ENCODE data around the gene MGAT1.

Gene MGAT1

DNA sequence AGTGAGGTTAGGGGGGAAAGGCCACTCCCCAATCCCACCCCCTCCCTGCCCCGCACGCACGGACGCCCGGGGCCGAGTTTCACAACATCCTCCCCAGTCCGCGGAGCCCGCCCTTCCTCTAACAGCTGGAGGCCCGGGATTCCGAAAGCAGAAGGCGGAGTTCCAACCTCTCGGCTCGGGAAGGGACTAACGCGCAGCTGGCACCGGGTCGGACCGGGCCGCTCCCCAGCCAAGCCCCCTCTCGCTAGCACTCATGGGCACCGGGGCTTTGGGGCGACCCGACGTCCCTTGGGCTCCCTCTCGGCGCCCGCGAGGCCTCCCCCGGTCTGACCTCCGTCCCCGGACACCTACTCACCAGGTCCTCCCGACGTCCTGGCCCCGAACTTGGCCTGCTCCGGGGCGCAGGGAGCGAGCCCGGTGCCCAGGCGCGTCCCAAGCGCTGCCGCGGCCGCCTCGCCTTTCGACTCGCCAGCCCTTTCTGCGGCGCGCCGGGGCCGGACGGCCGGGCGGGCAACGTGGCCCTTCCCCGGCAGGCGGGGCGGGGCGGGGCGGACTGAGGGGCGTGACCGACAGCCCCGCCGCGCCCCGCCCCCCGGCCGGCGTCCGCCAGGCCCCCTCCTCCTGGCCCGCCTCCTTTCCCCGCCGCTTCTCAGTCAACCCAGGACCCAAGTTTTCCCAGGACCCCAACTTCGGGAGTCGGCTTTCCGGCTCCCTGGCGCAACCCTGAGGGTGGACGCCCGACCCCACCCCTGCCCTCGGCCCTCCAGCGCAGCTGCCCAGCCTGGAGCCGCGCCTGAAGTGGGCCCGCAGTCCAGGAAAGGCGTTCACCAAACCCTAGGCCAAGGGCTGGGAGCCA lies at the start of gene MGAT1:
MGAT1 (minus strand) TSS at position 482 of the 856 bp plus-strand sequence. CDS start 9,835 bp downstream, outside the sequence.
- Histone ChIP-seq H3K4me1 (ENCODE audit: insufficient read depth, low read length) (peaks cover 6% of the 10 kb centered on the region; the same call in 1 of the 2 replicates), H3K9me3 (ENCODE audit: control insufficient read depth, insufficient read depth, low read length) (no peaks in the 10 kb centered on the region), H3K36me3 (ENCODE audit: insufficient read depth, low read length) (no peaks in the 10 kb centered on the region), H3K9ac (ENCODE audit: low read depth, low read length) (peak within 1 kb of the TSS; percentile 95)

DNA sequence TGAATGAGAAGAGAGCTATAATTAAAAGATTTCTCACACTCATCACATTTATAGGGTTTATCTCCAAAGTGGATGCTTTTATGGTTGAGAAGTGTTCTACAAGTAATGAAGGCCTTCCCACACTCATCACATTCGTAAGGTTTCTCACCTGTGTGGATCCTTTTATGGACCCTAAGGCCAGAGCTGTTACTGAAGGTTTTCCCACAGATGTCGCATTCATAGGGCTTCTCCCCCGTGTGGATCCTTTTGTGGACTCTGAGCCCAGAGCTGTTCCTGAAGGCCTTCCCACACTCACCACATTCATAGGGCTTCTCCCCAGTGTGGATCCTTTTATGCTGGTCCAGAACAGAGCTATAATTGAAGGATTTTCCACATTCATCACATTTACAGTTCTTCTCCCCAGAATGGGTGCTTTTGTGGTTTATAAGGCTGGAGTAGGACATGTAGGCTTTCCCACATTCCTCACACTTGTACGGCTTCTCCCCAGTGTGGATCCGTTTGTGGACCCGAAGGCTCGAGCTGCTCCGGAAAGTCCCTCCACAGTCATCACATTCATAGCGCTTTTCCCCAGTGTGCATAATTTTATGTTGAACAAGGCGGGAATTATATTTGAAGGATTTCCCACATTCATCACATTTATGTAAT lies 48.0 kb upstream of the MGAT1 start:
- Histone ChIP-seq H3K36me3 (ENCODE audit: insufficient read depth, low read length) (peaks cover 32% of the 10 kb centered on the region), H3K4me1 (ENCODE audit: insufficient read depth, low read length) (no peaks in the 10 kb centered on the region), H3K9me3 (ENCODE audit: control insufficient read depth, insufficient read depth, low read length) (peaks cover 41% of the 10 kb centered on the region), H3K9ac (ENCODE audit: low read depth, low read length) (no peak overlapping the region)

DNA sequence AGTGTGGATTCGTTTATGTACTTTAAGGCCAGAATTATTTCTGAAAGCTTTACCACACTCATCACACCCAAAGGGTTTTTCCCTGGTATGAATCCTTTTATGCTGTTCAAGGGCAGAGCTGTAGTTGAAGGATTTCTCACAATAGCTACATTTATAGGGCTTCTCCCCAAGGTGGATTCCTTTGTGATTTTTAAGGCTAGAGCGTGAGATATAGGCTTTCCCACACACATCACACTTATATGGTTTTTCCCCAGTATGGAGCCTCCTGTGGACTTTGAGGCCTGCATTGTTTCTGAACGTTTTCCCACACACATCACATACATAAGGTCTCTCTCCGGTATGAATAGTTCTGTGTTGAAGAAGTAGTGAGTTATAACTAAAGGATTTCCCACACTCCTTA lies 47.2 kb upstream of the MGAT1 start:
- Histone ChIP-seq H3K4me1 (ENCODE audit: insufficient read depth, low read length) (no peaks in the 10 kb centered on the region), H3K9ac (ENCODE audit: low read depth, low read length) (no peak overlapping the region), H3K9me3 (ENCODE audit: control insufficient read depth, insufficient read depth, low read length) (peaks cover 41% of the 10 kb centered on the region), H3K36me3 (ENCODE audit: insufficient read depth, low read length) (peaks cover 32% of the 10 kb centered on the region)

DNA sequence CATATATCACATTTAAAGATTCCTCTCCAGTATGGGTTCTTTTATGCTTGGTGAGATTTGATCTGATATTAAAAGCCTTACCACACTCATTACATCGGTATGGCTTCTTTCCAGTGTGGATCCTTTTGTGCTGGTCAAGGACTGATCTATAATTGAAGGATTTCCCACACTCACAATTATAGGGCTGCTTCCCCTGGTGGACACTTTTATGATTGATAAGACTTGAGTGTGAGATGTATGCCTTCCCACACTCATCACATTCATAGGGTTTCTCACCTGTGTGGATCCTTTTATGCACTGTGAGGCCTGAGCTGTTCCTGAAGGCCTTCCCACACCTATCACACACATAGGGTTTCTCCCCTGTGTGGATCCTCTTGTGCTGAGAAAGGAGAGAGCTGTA lies 46.3 kb upstream of the MGAT1 start:
- H3K4me1 ChIP-seq (ENCODE audit: insufficient read depth, low read length): peaks cover 6% of the 10 kb centered on the region; the same call in 1 of the 2 replicates
- H3K36me3 ChIP-seq (ENCODE audit: insufficient read depth, low read length): peaks cover 32% of the 10 kb centered on the region
- H3K9me3 ChIP-seq (ENCODE audit: control insufficient read depth, insufficient read depth, low read length): peaks cover 41% of the 10 kb centered on the region
- no peak overlapping the region for H3K9ac ChIP-seq (ENCODE audit: low read depth, low read length)

DNA sequence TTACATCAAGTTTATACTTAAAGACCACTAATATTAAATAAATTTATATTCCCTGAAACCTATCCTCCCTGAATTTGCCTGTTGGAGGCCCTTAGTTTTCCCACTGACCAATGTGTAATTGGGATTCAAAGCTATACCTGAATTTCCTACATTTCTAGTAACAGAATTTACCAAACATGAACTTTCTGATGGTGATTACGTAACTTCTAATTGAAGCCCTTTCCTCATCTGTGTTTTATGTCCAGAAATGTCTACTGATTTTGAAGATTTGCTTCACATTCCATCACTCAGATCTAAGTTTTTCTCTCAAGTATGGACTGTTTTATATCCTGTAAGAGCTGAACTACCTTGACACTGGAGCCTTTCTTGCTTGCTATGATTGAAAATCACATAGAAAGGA lies 45.7 kb upstream of the MGAT1 start:
- peaks cover 32% of the 10 kb centered on the region for H3K36me3 ChIP-seq (ENCODE audit: insufficient read depth, low read length)
- peaks cover 6% of the 10 kb centered on the region; the same call in 1 of the 2 replicates for H3K4me1 ChIP-seq (ENCODE audit: insufficient read depth, low read length)
- no peak overlapping the region for H3K9ac ChIP-seq (ENCODE audit: low read depth, low read length)
- peaks cover 41% of the 10 kb centered on the region for H3K9me3 ChIP-seq (ENCODE audit: control insufficient read depth, insufficient read depth, low read length)

DNA sequence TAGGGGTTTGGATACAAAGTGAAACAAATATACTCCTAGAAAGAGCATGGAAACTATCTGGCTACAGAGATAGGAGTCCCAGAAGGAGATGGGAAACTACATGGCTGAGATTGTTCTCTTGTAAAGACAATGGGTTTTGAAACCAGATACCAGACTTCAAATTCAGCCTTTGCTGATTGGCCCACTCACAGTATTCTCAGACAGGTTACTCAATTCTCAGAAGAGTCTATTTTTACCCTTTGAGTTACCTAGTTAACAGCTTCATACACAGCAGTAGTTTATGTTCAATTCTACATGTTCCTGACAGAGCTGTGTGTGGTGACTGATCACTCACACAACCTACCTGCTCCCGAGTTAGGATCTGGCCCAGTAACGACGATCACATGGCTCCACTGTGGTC lies 44.4 kb upstream of the MGAT1 start:
- H3K4me1 ChIP-seq (ENCODE audit: insufficient read depth, low read length): peaks cover 6% of the 10 kb centered on the region; the same call in 1 of the 2 replicates
- no peak overlapping the region for H3K9ac ChIP-seq (ENCODE audit: low read depth, low read length)
- peaks cover 32% of the 10 kb centered on the region for H3K36me3 ChIP-seq (ENCODE audit: insufficient read depth, low read length)
- H3K9me3 ChIP-seq (ENCODE audit: control insufficient read depth, insufficient read depth, low read length): peaks cover 39% of the 10 kb centered on the region

DNA sequence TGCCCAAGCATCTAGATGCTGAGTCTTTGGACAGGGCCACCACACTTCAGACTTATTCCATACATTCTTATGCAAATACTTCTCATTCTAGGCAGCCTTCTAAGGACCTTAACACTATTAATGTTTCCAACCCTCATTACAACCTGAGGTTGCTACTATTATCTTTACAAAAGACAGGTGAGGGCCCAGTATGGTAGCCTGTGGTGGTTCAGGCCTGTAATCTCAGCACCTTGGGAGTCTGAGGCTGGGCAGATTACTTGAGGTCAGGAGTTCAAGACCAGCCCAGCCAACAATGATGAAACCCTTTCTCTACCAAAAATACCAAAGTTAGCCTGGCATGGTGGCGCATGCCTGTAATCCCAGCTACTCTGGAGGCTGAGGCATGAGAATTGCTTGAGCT lies 42.3 kb upstream of the MGAT1 start:
- Histone ChIP-seq H3K9ac (ENCODE audit: low read depth, low read length) (no peak overlapping the region), H3K9me3 (ENCODE audit: control insufficient read depth, insufficient read depth, low read length) (peaks cover 18% of the 10 kb centered on the region; the same call in 1 of the 2 replicates), H3K4me1 (ENCODE audit: insufficient read depth, low read length) (peaks cover 6% of the 10 kb centered on the region; the same call in 1 of the 2 replicates), H3K36me3 (ENCODE audit: insufficient read depth, low read length) (peaks cover 17% of the 10 kb centered on the region)

DNA sequence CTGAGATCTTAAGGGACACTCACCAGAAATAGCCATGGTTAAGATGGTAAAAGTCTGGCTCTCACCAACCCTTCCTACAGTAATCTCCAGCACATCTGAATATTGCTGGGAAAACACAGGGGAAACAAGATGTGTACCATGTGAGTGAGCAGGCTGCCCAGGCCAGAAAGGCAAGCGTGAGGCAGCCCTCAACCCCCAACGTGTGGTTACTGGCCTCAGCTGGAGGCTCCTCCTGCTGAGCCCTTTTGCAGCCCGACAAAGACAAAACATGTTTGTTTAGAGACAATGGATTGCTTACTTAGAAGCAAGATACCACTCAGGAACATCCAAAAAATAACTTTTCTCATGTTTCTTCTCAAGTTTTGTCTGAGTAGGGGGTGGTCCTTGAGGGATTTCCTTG lies 41.8 kb upstream of the MGAT1 start:
- H3K9ac ChIP-seq (ENCODE audit: low read depth, low read length): no peak overlapping the region
- H3K4me1 ChIP-seq (ENCODE audit: insufficient read depth, low read length): peaks cover 6% of the 10 kb centered on the region; the same call in 1 of the 2 replicates
- peaks cover 12% of the 10 kb centered on the region for H3K36me3 ChIP-seq (ENCODE audit: insufficient read depth, low read length)
- H3K9me3 ChIP-seq (ENCODE audit: control insufficient read depth, insufficient read depth, low read length): peaks cover 14% of the 10 kb centered on the region; the same call in 1 of the 2 replicates

DNA sequence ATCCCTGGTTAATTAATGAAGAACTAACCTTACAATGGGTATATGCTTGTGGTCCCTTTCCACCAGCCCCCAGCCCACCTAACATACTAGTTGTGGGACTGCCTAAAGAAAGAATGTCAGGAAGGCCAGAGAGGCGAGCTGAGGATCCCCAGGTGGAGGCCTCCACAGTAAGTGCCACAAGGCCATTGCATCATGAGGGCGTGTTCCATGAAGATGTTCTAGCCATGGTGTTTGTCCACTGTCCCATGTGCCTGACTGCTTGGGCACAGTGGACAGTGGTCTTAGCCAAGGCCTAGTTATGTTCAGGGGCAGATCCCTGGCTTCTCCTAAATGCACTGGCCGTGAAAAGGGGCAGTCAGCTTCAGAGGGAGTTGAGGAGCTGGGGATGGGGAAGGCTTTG lies 37.3 kb upstream of the MGAT1 start:
- no peaks in the 10 kb centered on the region; the same call in 1 of the 2 replicates for H3K36me3 ChIP-seq (ENCODE audit: insufficient read depth, low read length)
- no peaks in the 10 kb centered on the region for H3K9me3 ChIP-seq (ENCODE audit: control insufficient read depth, insufficient read depth, low read length)
- peaks cover 6% of the 10 kb centered on the region; the same call in 1 of the 2 replicates for H3K4me1 ChIP-seq (ENCODE audit: insufficient read depth, low read length)
- no peak overlapping the region for H3K9ac ChIP-seq (ENCODE audit: low read depth, low read length)

DNA sequence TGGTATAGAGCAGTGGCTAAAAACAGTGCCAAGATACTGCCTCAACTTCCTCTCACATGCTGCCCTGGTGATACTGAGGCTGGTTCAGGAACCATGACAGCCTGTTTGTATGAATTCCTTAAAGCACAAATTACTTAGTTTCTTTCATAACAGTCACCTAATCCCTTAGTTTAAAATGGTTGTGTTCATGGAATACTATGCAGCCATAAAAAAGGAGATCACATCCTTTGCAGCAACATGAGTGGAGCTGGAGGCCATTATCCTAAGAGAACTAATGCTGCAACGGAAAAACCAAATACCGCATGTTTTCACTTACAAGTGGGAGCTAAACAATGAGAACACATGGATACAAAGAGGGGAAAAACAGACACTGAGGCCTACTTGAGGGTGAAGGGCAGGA lies 36.6 kb upstream of the MGAT1 start:
- H3K9me3 ChIP-seq (ENCODE audit: control insufficient read depth, insufficient read depth, low read length): no peaks in the 10 kb centered on the region
- no peaks in the 10 kb centered on the region; the same call in 1 of the 2 replicates for H3K36me3 ChIP-seq (ENCODE audit: insufficient read depth, low read length)
- no peak overlapping the region for H3K9ac ChIP-seq (ENCODE audit: low read depth, low read length)
- H3K4me1 ChIP-seq (ENCODE audit: insufficient read depth, low read length): 0 out of 2 replicates have a peak, but pooled peaks cover under 1% of the 10 kb centered on the region

DNA sequence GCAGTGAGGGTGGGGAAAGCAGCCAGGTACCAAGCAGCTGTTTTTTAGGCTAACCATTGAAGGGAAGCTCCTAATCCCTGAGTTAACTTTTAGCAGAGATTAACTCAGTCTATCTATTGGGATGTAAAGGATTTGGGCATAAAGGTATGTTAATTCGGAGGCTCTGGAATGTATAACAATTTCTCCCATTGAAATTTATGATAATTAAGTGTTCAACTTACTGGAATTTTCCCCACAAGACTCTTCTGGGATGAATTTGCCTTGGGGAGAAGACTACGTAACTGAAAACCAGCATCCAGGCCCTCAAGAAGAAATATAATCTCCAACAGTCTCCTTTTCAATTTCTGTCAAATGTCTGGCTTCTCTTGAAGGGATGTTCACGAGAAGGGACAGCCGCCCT lies 34.9 kb upstream of the MGAT1 start:
- Histone ChIP-seq H3K9me3 (ENCODE audit: control insufficient read depth, insufficient read depth, low read length) (no peaks in the 10 kb centered on the region), H3K9ac (ENCODE audit: low read depth, low read length) (no peak overlapping the region), H3K4me1 (ENCODE audit: insufficient read depth, low read length) (no peaks in the 10 kb centered on the region), H3K36me3 (ENCODE audit: insufficient read depth, low read length) (no peaks in the 10 kb centered on the region)

DNA sequence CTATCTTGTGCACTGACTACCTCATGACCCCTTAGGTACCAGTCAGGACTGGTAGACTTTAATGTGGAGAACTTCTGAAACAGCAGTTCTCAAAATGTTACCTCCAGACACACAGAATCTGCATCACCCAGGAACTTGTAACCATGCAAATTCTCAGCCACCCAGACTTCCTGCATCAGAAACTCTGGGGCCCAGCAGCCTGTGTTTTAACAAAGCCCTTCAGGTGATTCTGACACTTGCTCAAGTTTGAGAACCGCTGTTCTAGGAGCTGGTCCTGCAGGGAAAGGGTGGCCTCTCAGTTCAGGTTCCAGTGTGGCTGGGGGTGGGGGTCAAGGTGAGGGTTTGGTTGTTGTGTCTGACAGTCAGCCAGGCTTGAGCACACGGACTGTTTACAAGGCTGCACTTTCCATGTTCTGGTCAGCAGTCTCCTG lies 30.0 kb upstream of the MGAT1 start:
- Histone ChIP-seq H3K9me3 (ENCODE audit: control insufficient read depth, insufficient read depth, low read length) (peaks cover 6% of the 10 kb centered on the region), H3K36me3 (ENCODE audit: insufficient read depth, low read length) (no peaks in the 10 kb centered on the region), H3K9ac (ENCODE audit: low read depth, low read length) (no peak overlapping the region), H3K4me1 (ENCODE audit: insufficient read depth, low read length) (no peaks in the 10 kb centered on the region)

DNA sequence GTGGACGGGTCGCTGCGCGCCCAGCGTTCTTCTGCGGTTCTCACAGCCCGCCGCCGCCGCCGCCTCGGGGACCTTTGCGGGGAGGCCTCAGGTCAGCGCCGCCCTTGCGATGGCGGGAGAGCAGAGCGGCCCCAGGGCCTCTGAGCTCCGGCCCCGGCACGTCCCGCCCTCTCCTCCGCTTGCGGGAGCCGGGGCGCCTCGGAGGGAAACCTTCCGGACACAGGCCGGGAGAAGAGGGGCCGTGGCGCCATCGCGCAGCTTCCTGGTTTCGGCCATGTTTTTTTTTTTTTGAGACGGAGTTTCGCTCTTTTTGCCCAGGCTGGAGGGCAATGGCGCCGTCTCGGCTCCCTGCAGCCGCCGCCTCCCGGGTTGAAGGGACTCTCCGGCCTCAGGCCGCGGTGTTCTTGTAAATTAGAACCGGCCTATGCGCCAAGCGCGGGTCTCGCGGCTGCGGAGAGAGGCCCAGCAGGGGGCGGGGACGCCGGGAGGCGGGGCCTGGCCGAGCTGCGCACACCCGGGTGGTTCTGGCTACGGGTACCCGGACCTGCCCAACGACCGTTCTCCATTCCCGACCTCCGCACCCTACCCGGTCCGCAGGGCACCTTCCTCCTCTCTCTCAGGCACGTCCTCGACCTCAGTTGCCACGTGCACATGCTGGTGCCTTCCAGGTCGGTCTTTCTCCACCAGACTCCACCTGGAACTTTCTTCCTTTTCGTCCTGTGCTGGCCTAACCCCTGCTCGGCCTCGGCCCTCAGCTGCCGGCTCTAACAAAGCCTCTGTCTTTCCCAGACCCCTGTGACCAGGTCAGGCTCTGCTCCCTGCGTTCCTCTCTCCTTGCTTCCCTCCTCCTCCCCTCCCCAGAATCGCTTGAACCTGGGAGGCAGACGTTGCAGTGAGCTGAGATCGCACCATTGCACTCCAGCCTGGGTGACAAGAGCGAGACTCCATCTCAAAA lies 28.8 kb upstream of the MGAT1 start:
- Histone ChIP-seq H3K9me3 (ENCODE audit: control insufficient read depth, insufficient read depth, low read length) (peaks cover 6% of the 10 kb centered on the region), H3K9ac (ENCODE audit: low read depth, low read length) (peak overlapping the region; percentile 53), H3K36me3 (ENCODE audit: insufficient read depth, low read length) (no peaks in the 10 kb centered on the region), H3K4me1 (ENCODE audit: insufficient read depth, low read length) (no peaks in the 10 kb centered on the region)

Measured in ES-I3 (cell line).